OCI-LY1 (cell line): Measurements from ENCODE around the gene POLR3H.

Experiments used
- H2AFZ ChIP-seq: fragments of 200-600 bp; sonication (generic), shearing (Covaris generic); 2 replicates; pipeline ENCODE4 v1.6.0; 2014; ENCODE audit warnings: antibody characterized with exemption, mild to moderate bottlenecking, low read length
- H3F3A ChIP-seq: fragments of 200-600 bp; sonication (generic), shearing (Covaris generic); 2 replicates; pipeline ENCODE4 v1.6.0; 2014; ENCODE audit warnings: mild to moderate bottlenecking, antibody characterized with exemption, low read length, moderate library complexity; ENCODE audit not compliant: insufficient read depth
- H3K27ac ChIP-seq: fragments of 200-600 bp; sonication (generic); 2 replicates; pipeline ENCODE4 v1.5.1; 2014; ENCODE audit warnings: low read length, mixed run types, mild to moderate bottlenecking, low read depth; ENCODE audit not compliant: poor library complexity, severe bottlenecking
- H3K27me3 ChIP-seq: fragments of 200-600 bp; sonication (generic); 2 replicates; pipeline ENCODE4 v1.6.0; 2014; ENCODE audit warnings: antibody characterized with exemption, mild to moderate bottlenecking, low read length, moderate library complexity; ENCODE audit not compliant: insufficient read depth
- H3K36me3 ChIP-seq: fragments of 200-600 bp; sonication (generic); 2 replicates; pipeline ENCODE4 v1.6.1; 2014; ENCODE audit warnings: mild to moderate bottlenecking, antibody characterized with exemption, low read length, moderate library complexity, mixed read lengths; ENCODE audit not compliant: insufficient read depth
- H3K4me1 ChIP-seq: fragments of 200-600 bp; sonication (generic); 2 replicates; pipeline ENCODE4 v1.5.1; 2014; ENCODE audit warnings: mild to moderate bottlenecking, low read length, moderate library complexity; ENCODE audit not compliant: insufficient read depth, severe bottlenecking
- H3K4me2 ChIP-seq: fragments of 200-600 bp; sonication (generic), shearing (Covaris generic); 2 replicates; pipeline ENCODE4 v1.6.1; 2014; ENCODE audit warnings: low read length
- H3K4me3 ChIP-seq: fragments of 200-600 bp; sonication (generic); 2 replicates; pipeline ENCODE4 v1.5.1; 2014; ENCODE audit warnings: low read length, low read depth, mild to moderate bottlenecking, mixed read lengths; ENCODE audit not compliant: poor library complexity, severe bottlenecking
- H3K79me2 ChIP-seq: fragments of 200-600 bp; shearing (Covaris generic); 2 replicates; pipeline ENCODE4 v1.6.1; 2016; ENCODE audit warnings: mixed run types, low read length, mixed read lengths; ENCODE audit not compliant: insufficient read depth
- H3K9ac ChIP-seq: fragments of 200-600 bp; sonication (generic), shearing (Covaris generic); 2 replicates; pipeline ENCODE4 v1.6.1; 2014; ENCODE audit warnings: mild to moderate bottlenecking, low read length, mixed read lengths
- H3K9me2 ChIP-seq: fragments of 200-600 bp; sonication (generic), shearing (Covaris generic); 2 replicates; pipeline ENCODE4 v1.6.1; 2014; ENCODE audit warnings: low read depth, mild to moderate bottlenecking, low read length, mixed read lengths
- H3K9me3 ChIP-seq: fragments of 200-600 bp; shearing (Covaris generic); 2 replicates; pipeline ENCODE4 v1.6.1; 2014; ENCODE audit warnings: low read length, mixed read lengths
- H4K20me1 ChIP-seq: fragments of 200-600 bp; sonication (generic), shearing (Covaris generic); 2 replicates; pipeline ENCODE4 v1.6.0; 2016; ENCODE audit warnings: mild to moderate bottlenecking, low read length; ENCODE audit not compliant: insufficient read depth
- EZH2 ChIP-seq: fragments of 200-600 bp; sonication (generic), shearing (Covaris generic); IDR thresholded peaks from 2 replicates; pipeline ENCODE4 v1.8.0; 2017; ENCODE audit warnings: borderline replicate concordance, mixed run types, mild to moderate bottlenecking, antibody characterized with exemption, low read length, moderate library complexity, mixed read lengths
- TF ChIP-seq, protein P1 (sequence below): fragments of 200-600 bp; sonication (generic), shearing (Covaris generic); IDR thresholded peaks from 2 replicates; pipeline ENCODE4 v1.5.1; 2017; ENCODE audit warnings: mild to moderate bottlenecking, antibody characterized with exemption, low read length, moderate library complexity, mixed read lengths

The POLR3H gene

DNA sequence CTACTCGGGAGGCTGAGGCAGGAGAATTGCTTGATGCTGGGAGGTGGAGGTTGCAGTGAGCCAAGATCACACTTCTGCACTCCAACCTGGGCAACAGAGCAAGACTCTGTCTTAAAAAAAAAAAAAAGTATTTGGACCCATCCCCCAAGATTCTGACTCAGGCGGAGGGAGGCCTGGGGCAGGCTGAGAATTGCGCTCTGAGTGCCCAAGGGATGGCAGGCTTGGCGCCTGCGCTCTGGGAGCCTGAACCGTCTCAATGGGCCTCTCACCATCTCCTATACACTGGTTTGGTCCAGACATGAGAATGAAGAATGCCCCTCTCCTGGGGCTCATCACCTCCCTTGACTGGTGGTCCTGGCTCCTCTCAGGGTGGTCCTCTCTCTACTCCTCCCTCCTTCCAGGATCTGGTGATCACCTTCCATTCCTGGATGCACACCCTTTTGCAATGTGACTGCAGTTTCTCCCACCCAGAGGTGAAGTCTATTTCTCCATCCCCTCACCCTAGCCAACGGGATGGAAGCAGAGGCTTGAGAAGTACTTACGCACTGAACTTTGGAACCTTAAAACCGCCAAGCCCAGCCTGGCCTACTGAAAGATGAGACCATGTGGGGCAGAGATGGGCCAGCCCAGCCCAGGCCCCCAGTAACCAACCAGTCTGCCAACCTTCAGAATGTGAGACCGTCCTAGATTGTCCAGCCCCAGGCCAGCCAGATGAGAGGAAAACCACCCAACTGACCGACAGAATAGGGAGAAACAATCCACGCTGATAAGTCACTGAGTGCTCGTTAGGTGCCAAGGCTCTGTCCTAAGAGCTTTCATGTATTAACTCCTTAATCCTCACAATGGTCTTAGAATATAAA, 4.9 kb downstream of the POLR3H start:
- no peak overlapping the region for H3K4me2 ChIP-seq
- H4K20me1 ChIP-seq, result no peaks in the 10 kb centered on the region
- H3K9ac ChIP-seq, result no peak overlapping the region
- H3K27me3 ChIP-seq, result no peaks in the 10 kb centered on the region
- H3K79me2 ChIP-seq, result peaks cover 25% of the 10 kb centered on the region
- no peak overlapping the region for H3K27ac ChIP-seq
- TF ChIP-seq, protein P1, sequence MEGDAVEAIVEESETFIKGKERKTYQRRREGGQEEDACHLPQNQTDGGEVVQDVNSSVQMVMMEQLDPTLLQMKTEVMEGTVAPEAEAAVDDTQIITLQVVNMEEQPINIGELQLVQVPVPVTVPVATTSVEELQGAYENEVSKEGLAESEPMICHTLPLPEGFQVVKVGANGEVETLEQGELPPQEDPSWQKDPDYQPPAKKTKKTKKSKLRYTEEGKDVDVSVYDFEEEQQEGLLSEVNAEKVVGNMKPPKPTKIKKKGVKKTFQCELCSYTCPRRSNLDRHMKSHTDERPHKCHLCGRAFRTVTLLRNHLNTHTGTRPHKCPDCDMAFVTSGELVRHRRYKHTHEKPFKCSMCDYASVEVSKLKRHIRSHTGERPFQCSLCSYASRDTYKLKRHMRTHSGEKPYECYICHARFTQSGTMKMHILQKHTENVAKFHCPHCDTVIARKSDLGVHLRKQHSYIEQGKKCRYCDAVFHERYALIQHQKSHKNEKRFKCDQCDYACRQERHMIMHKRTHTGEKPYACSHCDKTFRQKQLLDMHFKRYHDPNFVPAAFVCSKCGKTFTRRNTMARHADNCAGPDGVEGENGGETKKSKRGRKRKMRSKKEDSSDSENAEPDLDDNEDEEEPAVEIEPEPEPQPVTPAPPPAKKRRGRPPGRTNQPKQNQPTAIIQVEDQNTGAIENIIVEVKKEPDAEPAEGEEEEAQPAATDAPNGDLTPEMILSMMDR, result no peak
- no peak for TF ChIP-seq EZH2
- H3K4me3 ChIP-seq, result no peak overlapping the region
- no peaks in the 10 kb centered on the region for H3K9me3 ChIP-seq
- H3K9me2 ChIP-seq, result no peaks in the 10 kb centered on the region
- no peaks in the 10 kb centered on the region for H3F3A ChIP-seq
- H2AFZ ChIP-seq, result no peak overlapping the region
- peaks cover 27% of the 10 kb centered on the region for H3K4me1 ChIP-seq
- H3K36me3 ChIP-seq, result peaks cover 38% of the 10 kb centered on the region

DNA sequence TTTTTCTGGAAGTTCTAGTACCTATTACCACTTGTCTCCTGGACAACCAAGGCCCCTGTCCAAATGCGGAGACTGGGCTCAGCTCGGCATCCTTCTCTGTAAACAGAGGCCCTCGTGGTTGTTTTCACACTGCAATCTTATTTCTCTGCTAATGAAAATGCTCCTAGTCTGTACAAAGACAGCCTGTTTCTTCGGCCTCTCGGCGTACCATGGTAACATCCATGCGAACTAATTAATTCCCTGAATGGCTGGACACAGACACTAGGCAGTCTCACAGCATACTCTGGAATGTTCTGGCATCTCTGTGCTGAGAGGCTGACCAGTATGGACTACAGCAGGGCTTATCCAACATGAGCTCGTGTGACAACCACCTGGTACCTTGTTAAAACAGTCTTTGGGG, 5.7 kb downstream of the POLR3H start:
- Histone ChIP-seq H3K79me2 (peaks cover 19% of the 10 kb centered on the region), H3K27me3 (no peaks in the 10 kb centered on the region), H2AFZ (no peak overlapping the region), H3K4me1 (peaks cover 27% of the 10 kb centered on the region), H3K9me2 (no peaks in the 10 kb centered on the region), H3K27ac (no peak overlapping the region), H3K4me2 (no peak overlapping the region), H4K20me1 (no peaks in the 10 kb centered on the region), H3K4me3 (no peak overlapping the region), H3F3A (no peaks in the 10 kb centered on the region), H3K9me3 (no peaks in the 10 kb centered on the region), H3K36me3 (peaks cover 43% of the 10 kb centered on the region), H3K9ac (no peak overlapping the region)
- no peak for TF ChIP-seq EZH2
- TF ChIP-seq, protein P1, result no peak

DNA sequence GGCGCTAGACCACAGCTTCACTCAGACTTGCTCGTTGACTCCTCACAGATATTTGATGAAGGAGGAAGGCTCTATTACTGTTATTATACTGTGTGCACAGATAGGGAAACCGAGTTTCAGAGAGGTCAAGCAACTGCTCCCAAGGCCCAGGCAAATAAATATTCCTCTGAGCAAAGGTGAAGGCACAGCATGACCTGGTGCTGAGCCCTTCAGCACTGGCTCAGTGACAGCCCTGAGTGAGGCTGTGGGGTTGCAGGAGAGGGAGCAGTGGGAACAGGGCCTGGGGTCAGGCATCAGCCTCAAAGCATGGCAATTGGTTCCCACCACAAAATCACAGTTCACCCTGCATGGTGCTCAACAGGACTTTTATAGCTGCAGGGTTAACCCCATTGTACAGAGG, 7.1 kb downstream of the POLR3H start:
- H3K79me2 ChIP-seq, result peaks cover 6% of the 10 kb centered on the region; the same call in 1 of the 2 replicates
- no peak overlapping the region for H3K9ac ChIP-seq
- no peaks in the 10 kb centered on the region for H3K27me3 ChIP-seq
- H3K4me1 ChIP-seq, result peaks cover 14% of the 10 kb centered on the region
- no peaks in the 10 kb centered on the region for H4K20me1 ChIP-seq
- H3F3A ChIP-seq, result no peaks in the 10 kb centered on the region
- peaks cover 52% of the 10 kb centered on the region for H3K36me3 ChIP-seq
- H3K9me3 ChIP-seq, result no peaks in the 10 kb centered on the region
- H2AFZ ChIP-seq, result no peak overlapping the region
- H3K4me3 ChIP-seq, result no peak overlapping the region
- TF ChIP-seq, protein P1, result no peak
- no peak for TF ChIP-seq EZH2
- no peaks in the 10 kb centered on the region for H3K9me2 ChIP-seq
- H3K27ac ChIP-seq, result no peak overlapping the region
- H3K4me2 ChIP-seq, result no peak overlapping the region
